Nephron progenitor cell (in vitro differentiated cells): ENCODE results near the gene WDR70.

Experiments
- DNase-seq: peaks from one replicate; pipeline ENCODE4 v3.0.0; 2021
- H3K27ac Mint-ChIP-seq: 2 replicates; pipeline ENCODE4 v1.8.0; 2021; ENCODE audit warnings: mild to moderate bottlenecking, moderate library complexity, mixed read lengths
- H3K27me3 Mint-ChIP-seq: 2 replicates; pipeline ENCODE4 v1.8.0; 2021; ENCODE audit warnings: mild to moderate bottlenecking, low read depth, mixed read lengths; ENCODE audit not compliant: poor library complexity
- H3K36me3 Mint-ChIP-seq: 2 replicates; pipeline ENCODE4 v1.8.0; 2021; ENCODE audit warnings: low read depth, mixed read lengths
- H3K4me1 Mint-ChIP-seq: 2 replicates; pipeline ENCODE4 v1.8.0; 2021; ENCODE audit warnings: mixed read lengths
- H3K4me3 Mint-ChIP-seq: 2 replicates; pipeline ENCODE4 v1.8.0; 2021; ENCODE audit warnings: mild to moderate bottlenecking, moderate library complexity, mixed read lengths
- H3K9me3 Mint-ChIP-seq: 2 replicates; pipeline ENCODE4 v1.8.0; 2021; ENCODE audit warnings: mild to moderate bottlenecking, moderate library complexity, mixed read lengths
- TF ChIP-seq, protein P1 (sequence below): fragments of 200-600 bp; sonication (generic); IDR thresholded peaks from 2 replicates; pipeline ENCODE4 v1.5.0; 2021; ENCODE audit warnings: antibody characterized with exemption

WDR70 gene

DNA sequence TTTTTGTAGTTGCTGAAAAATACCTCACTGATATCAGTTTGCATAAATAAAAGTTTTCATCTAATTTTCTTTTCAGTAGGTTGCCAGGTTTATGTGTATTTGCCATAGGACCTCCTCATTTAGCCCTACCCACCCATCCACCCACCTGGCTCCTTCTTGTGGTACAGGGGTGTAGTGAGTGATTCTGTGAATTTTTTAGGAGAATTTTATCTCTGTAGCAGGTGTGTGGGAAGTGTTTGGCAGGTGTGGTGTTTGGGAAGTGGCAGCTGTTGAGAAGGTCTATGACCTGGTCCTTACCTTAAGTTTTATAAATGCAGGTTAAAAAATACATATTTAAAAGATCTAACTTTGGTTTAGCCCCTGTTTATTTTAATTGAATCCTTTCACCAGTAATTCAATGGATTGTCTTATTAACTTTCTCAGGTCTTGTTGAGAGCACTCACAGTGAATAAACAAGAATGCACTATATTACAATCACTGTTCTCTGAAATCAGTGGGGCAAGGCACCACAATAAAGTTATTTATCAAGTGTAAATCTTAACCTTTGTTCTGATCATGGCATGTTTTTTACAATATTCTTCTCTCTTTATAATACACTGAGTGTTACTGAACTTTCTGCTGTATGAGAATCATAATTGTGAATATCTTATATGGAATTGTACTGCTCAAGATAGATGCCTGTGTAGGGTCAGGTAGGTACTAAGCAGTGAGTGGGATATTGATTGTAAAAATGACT lies 189.1 kb downstream of the WDR70 start:
- no peak for DNase-seq
- TF ChIP-seq, protein P1, sequence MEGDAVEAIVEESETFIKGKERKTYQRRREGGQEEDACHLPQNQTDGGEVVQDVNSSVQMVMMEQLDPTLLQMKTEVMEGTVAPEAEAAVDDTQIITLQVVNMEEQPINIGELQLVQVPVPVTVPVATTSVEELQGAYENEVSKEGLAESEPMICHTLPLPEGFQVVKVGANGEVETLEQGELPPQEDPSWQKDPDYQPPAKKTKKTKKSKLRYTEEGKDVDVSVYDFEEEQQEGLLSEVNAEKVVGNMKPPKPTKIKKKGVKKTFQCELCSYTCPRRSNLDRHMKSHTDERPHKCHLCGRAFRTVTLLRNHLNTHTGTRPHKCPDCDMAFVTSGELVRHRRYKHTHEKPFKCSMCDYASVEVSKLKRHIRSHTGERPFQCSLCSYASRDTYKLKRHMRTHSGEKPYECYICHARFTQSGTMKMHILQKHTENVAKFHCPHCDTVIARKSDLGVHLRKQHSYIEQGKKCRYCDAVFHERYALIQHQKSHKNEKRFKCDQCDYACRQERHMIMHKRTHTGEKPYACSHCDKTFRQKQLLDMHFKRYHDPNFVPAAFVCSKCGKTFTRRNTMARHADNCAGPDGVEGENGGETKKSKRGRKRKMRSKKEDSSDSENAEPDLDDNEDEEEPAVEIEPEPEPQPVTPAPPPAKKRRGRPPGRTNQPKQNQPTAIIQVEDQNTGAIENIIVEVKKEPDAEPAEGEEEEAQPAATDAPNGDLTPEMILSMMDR: no peak
- Mint-ChIP-seq H3K4me1 (peaks cover 5% of the 10 kb centered on the region), H3K9me3 (peaks cover 5% of the 10 kb centered on the region), H3K27me3 (no peaks in the 10 kb centered on the region), H3K36me3 (peaks cover 5% of the 10 kb centered on the region), H3K4me3 (no peak overlapping the region), H3K27ac (no peak overlapping the region)

DNA sequence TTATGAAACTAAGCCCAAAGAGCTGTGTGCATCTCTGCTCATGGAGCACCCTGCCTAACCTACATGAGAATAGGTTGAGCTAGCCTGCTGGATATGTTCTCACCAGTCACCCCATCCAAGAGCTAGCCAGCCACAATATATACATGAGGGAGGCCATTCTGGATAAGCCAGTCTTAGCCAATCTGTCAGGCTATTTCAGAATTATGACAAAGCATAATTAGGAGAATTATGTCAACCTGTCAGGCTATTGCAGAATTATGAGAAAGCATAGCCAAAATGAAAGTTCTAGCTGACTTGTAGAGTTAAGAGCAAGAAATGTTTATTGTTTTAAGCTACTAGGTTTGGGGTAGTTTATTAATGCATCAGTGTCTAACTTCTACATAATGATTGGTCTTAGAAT lies 189.8 kb downstream of the WDR70 start:
- Mint-ChIP-seq H3K9me3 (peaks cover 5% of the 10 kb centered on the region), H3K27ac (no peak overlapping the region), H3K36me3 (peaks cover 5% of the 10 kb centered on the region), H3K4me1 (peaks cover 5% of the 10 kb centered on the region), H3K27me3 (no peaks in the 10 kb centered on the region), H3K4me3 (no peak overlapping the region)
- no peak for DNase-seq
- TF ChIP-seq, protein P1: no peak

DNA sequence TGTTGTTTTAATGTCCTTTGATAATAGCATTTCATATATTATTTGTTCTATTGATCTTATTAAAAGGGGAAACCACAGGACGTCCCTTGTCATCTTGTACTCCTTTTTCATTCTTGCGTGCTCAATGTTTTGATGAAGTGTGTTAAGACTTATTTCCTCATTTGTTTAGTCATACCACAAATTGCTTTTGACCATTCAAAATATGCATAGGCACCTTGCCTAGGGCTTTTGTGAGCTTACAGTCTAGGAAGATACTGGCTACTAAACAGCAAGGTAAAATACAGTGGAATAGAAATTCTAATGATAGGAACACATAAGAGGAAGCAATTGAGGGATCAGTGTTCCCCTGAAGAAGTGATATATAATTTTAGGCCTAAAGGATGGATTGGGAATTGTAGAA lies 190.3 kb downstream of the WDR70 start:
- no peak for DNase-seq
- TF ChIP-seq, protein P1: no peak
- H3K27me3 Mint-ChIP-seq: no peaks in the 10 kb centered on the region
- H3K4me3 Mint-ChIP-seq: no peak overlapping the region
- H3K4me1 Mint-ChIP-seq: peaks cover 5% of the 10 kb centered on the region
- H3K9me3 Mint-ChIP-seq: peaks cover 3% of the 10 kb centered on the region
- H3K36me3 Mint-ChIP-seq: peaks cover 7% of the 10 kb centered on the region
- H3K27ac Mint-ChIP-seq: no peak overlapping the region

DNA sequence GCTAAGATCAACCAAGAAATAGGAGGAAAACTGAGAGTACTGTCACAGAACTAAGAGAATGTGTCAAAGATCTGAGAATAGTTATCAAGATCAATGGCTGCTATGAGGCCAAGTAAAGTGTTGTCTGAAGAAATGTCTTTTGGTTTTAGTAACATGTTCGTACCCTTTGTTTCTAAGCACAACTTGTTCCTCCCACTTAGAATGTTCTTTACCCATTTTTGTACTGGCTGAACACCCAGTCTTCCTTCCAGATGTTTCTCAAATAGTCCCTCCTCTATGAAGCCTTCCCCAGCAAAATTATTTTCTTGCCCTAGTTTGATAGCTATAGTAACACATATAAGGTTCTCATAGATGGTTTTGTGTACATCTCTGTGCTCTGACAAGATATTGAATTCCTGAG lies 191.5 kb downstream of the WDR70 start:
- no peak for DNase-seq
- Mint-ChIP-seq H3K4me3 (no peak overlapping the region), H3K36me3 (peaks cover 7% of the 10 kb centered on the region), H3K4me1 (peaks cover 5% of the 10 kb centered on the region), H3K27me3 (no peaks in the 10 kb centered on the region), H3K27ac (no peak overlapping the region), H3K9me3 (no peaks in the 10 kb centered on the region)
- TF ChIP-seq, protein P1: no peak

DNA sequence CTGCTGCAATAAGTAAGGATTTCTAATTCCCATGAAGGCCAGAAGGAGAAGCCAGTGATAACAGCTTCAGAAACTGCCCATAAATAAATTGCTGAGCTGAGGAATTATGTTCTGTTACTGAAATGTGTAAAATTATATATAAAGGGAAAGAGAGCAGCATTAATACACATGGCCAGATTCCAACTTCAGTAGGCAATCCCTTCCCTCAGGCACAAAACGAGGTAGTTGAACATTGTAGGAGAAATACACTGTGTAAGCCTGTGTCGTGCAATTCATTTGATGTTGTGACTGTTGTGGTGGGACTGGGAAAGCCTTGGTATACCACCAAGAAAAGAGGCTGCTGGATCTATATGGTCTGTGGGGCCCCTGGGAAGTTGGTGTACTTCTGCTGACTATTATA lies 192.9 kb downstream of the WDR70 start:
- H3K27me3 Mint-ChIP-seq: no peaks in the 10 kb centered on the region
- no peak overlapping the region for H3K27ac Mint-ChIP-seq
- no peak overlapping the region for H3K4me3 Mint-ChIP-seq
- peaks cover 10% of the 10 kb centered on the region for H3K4me1 Mint-ChIP-seq
- H3K9me3 Mint-ChIP-seq: no peaks in the 10 kb centered on the region
- DNase-seq: no peak
- H3K36me3 Mint-ChIP-seq: peaks cover 7% of the 10 kb centered on the region
- TF ChIP-seq, protein P1: no peak
